Endothelial cell of umbilical vein (primary cell): ENCODE measurements around the gene KIAA1755. TPM values are rescaled to one million over a fixed set of nuclear protein-coding genes. Genes with fewer than 3 reads are reported as not detected.

Experiments
- BruUV-seq: library from RNA; stranded (reverse); fragments of 400-500 nt; replicated peaks from 2 replicates; lab custom pipeline; 2021; lab: Mats Ljungman, UMichigan
- CTCF ChIA-PET: fragments of 300-600, 350-600 bp; sonication (Branson Sonifier 250); formaldehyde crosslinking; loops from one replicate; lab custom pipeline; 2021; ENCODE audit warnings: antibody characterized with exemption, inconsistent platforms; lab: Charles Lee
- POLR2A ChIA-PET: fragments of 300-600, 350-600 bp; sonication (Branson Sonifier 250); formaldehyde crosslinking; loops from one replicate; lab custom pipeline; 2021; ENCODE audit warnings: antibody characterized with exemption, inconsistent platforms; lab: Charles Lee
- DNase-seq: peaks from one replicate; pipeline ENCODE4 v3.0.0-alpha.2; 2011; ENCODE audit warnings: low read depth, low spot score
- FAIRE-seq: peaks from 2 replicates; lab custom pipeline; 2011; peaks lifted over from hg19 to GRCh38; lab: Jason Lieb, UNC
- H2AFZ ChIP-seq: 2 replicates; pipeline ENCODE4 v1.6.0; 2012; ENCODE audit warnings: low read depth, low read length, control low read depth, inconsistent platforms
- H3K27ac ChIP-seq: 2 replicates; pipeline ENCODE4 v1.5.1; 2011; ENCODE audit warnings: low read depth, mild to moderate bottlenecking, control low read depth, low read length, moderate library complexity; ENCODE audit not compliant: insufficient read depth
- H3K27me3 ChIP-seq, 2 experiments: 2 replicates each; pipeline versions ENCODE4 v1.6.0 to v1.6.1; 2011; ENCODE audit warnings: low read length in 2 of 2, mixed read lengths in 1 of 2; ENCODE audit not compliant: control insufficient read depth in 2 of 2, insufficient read depth in 2 of 2
- H3K36me3 ChIP-seq, 2 experiments: 2 replicates in 1 of 2; 3 replicates in 1 of 2; pipeline ENCODE4 v1.5.1; 2011; ENCODE audit warnings: low read length in 2 of 2, mild to moderate bottlenecking in 1 of 2, moderate library complexity in 1 of 2; ENCODE audit not compliant: control insufficient read depth in 2 of 2, insufficient read depth in 2 of 2; ENCODE audit errors: extremely low read depth in 1 of 2
- H3K4me1 ChIP-seq: 3 replicates; pipeline ENCODE4 v1.5.1; 2011; ENCODE audit warnings: mild to moderate bottlenecking, low read length; ENCODE audit not compliant: control insufficient read depth, insufficient read depth; ENCODE audit errors: extremely low read depth
- H3K4me2 ChIP-seq: 2 replicates; pipeline ENCODE4 v1.6.1; 2011; ENCODE audit warnings: low read length, control low read depth, mixed read lengths; ENCODE audit not compliant: insufficient read depth
- H3K4me3 ChIP-seq, 3 experiments: fragments of 200-600 bp in 1 of 3; sonication (generic), shearing (Covaris generic) in 1 of 3; replicated peaks in 1 of 3; 2 replicates each; pipeline ENCODE4 v1.5.1; 2011 to 2016; ENCODE audit warnings: control low read depth in 3 of 3, low read length in 3 of 3, mild to moderate bottlenecking in 2 of 3, inconsistent platforms in 1 of 3, low read depth in 1 of 3, moderate library complexity in 1 of 3; ENCODE audit not compliant: insufficient read depth in 1 of 3
- H3K79me2 ChIP-seq: 2 replicates; pipeline ENCODE4 v1.6.0; 2012; ENCODE audit warnings: low read length, inconsistent platforms; ENCODE audit not compliant: control insufficient read depth, insufficient read depth
- H3K9ac ChIP-seq: replicated peaks from 2 replicates; pipeline ENCODE3; 2011; ENCODE audit warnings: low read length, control low read depth; ENCODE audit not compliant: insufficient read depth; ENCODE audit errors: extremely low read depth
- H3K9me1 ChIP-seq: replicated peaks from 3 replicates; pipeline ENCODE4 v1.6.0; 2011; ENCODE audit warnings: mild to moderate bottlenecking, low read length; ENCODE audit not compliant: control insufficient read depth, insufficient read depth; ENCODE audit errors: extremely low read depth
- H3K9me3 ChIP-seq: replicated peaks from 2 replicates; pipeline ENCODE4 v1.5.1; 2012; ENCODE audit warnings: low read length, inconsistent platforms; ENCODE audit not compliant: control insufficient read depth, insufficient read depth
- H4K20me1 ChIP-seq: replicated peaks from 2 replicates; pipeline ENCODE3; 2011; ENCODE audit warnings: mild to moderate bottlenecking, low read length; ENCODE audit not compliant: control insufficient read depth, insufficient read depth; ENCODE audit errors: extremely low read depth
- CTCF ChIP-seq, 2 donors: IDR thresholded peaks; 1 replicate in 1 of 2; 2 replicates in 1 of 2; pipeline ENCODE4 v1.5.1; 2011; ENCODE audit warnings: low read length in 2 of 2, mild to moderate bottlenecking in 2 of 2, moderate library complexity in 2 of 2, control low read depth in 1 of 2, inconsistent platforms in 1 of 2, low read depth in 1 of 2; ENCODE audit not compliant: insufficient read depth in 1 of 2; ENCODE audit errors: extremely low read depth in 1 of 2
- EZH2 ChIP-seq: IDR thresholded peaks from 2 replicates; pipeline ENCODE4 v1.6.1; 2012; ENCODE audit warnings: borderline replicate concordance, low read depth, mild to moderate bottlenecking, moderate library complexity, low read length, inconsistent platforms; ENCODE audit not compliant: severe bottlenecking
- GATA2 ChIP-seq: IDR thresholded peaks from 2 replicates; pipeline ENCODE4 v1.7.0; 2011; ENCODE audit warnings: low read depth, mild to moderate bottlenecking, moderate library complexity, mixed read lengths, low read length; ENCODE audit not compliant: insufficient read length, insufficient read depth
- MAX ChIP-seq: IDR thresholded peaks from 2 replicates; pipeline ENCODE4 v1.6.1; 2011; ENCODE audit not compliant: insufficient read depth, insufficient read length
- MYC ChIP-seq: IDR thresholded peaks from one replicate; pipeline ENCODE4 v1.6.1; 2011; ENCODE audit warnings: mild to moderate bottlenecking, low read depth, low read length
- POLR2A ChIP-seq: IDR thresholded peaks from 2 replicates; pipeline ENCODE4 v1.6.1; 2012; ENCODE audit warnings: low read depth, mild to moderate bottlenecking, control low read depth, low read length
- POLR2AphosphoS5 ChIP-seq: IDR thresholded peaks from 2 replicates; pipeline ENCODE4 v1.6.1; 2012; ENCODE audit warnings: low read depth, mild to moderate bottlenecking, control low read depth, low read length, moderate library complexity; ENCODE audit not compliant: insufficient read depth
- dilution Hi-C: fragments of 300-500 bp; cut with MboI; formaldehyde crosslinking; loops from one replicate; pipeline ENCODE4 v1.15.0; 2019; ENCODE audit warnings: low sequenced_read_pairs; ENCODE audit not compliant: extremely low pct_ligation_motif_present
- intact Hi-C: fragments of 100-400 bp; cut with micrococcal nuclease; formaldehyde crosslinking; loops from one replicate; pipeline ENCODE4 v1.10.0; 2022
- polyA plus RNA-seq, 4 experiments: library from polyadenylated mRNA; depleted of rRNA in 3 of 4; stranded (reverse) in 3 of 4; unstranded in 1 of 4; fragments of >200 nt; gene quantifications; 2 replicates each; pipeline versions ENCODE4 v1.2.1 to v1.2.3, GENCODE V29; 2011 to 2012; ENCODE audit warnings: missing spikeins in 1 of 4
- total RNA-seq: library from RNA; stranded (reverse); gene quantifications from 2 replicates; pipeline ENCODE4 v1.2.3, GENCODE V29; 2021

Gene KIAA1755
- total and polyA plus RNA-seq, 2 donors (not counting 3 experiments of a cell fraction or from before 2014, with no cell fraction given) = 0.36 to 0.51 TPM

- FAIRE-seq (no peak), DNase-seq (no peak)
- no peak overlapping the region for H3K4me2 ChIP-seq
- no TSS peak for BruUV-seq
- no peaks in the 10 kb centered on the region for H3K9me1 ChIP-seq
- H3K36me3 ChIP-seq = no peaks in the 10 kb centered on the region
- TF ChIP-seq POLR2A = no peak
- no peak for TF ChIP-seq MAX
- TF ChIP-seq GATA2 = no peak
- no peak for TF ChIP-seq MYC
- no peak for TF ChIP-seq CTCF (IDR thresholded peaks at IDR 0.05; ENCODE audit: extremely low read depth in 1 of 2, insufficient read depth in 1 of 2, low read depth in 1 of 2, low read length in 2 of 2)
- TF ChIP-seq POLR2AphosphoS5 = no peak
- TF ChIP-seq EZH2 = no peak
- no peak overlapping the region for H3K9ac ChIP-seq
- no peak overlapping the region for H3K27ac ChIP-seq
- peaks cover 0 to 5% of the 10 kb centered on the region in 2 experiments for H3K27me3 ChIP-seq
- no peaks in the 10 kb centered on the region for H3K9me3 ChIP-seq
- CTCF ChIA-PET = interaction anchor here (1.2 to 9.2 kb wide), 6 partner anchors 9 to 101 kb away, joined by 3 to 204 read pairs (median 4); no protein-coding TSS in a partner anchor
- H2AFZ ChIP-seq = no peak overlapping the region
- H3K79me2 ChIP-seq = no peaks in the 10 kb centered on the region
- dilution Hi-C loops (no loop called here), intact Hi-C loops (no loop called here)
- no peaks in the 10 kb centered on the region for H3K4me1 ChIP-seq
- POLR2A ChIA-PET = no interaction called here
- H3K4me3 ChIP-seq = no peak overlapping the region
- H4K20me1 ChIP-seq = no peaks in the 10 kb centered on the region
Observed at GRCh38 chr20:38308047-38308438, 47.5 kb upstream of the KIAA1755 start.
